ENCODE data around the gene RPUSD3. TPM values are rescaled to one million over a fixed set of nuclear protein-coding genes. Genes with fewer than 3 reads are reported as not detected.

RPUSD3 gene
- total and polyA plus RNA-seq, 5 donors from 2014 or later: 21.1 to 72.3 (median 62.2) TPM

DNA sequence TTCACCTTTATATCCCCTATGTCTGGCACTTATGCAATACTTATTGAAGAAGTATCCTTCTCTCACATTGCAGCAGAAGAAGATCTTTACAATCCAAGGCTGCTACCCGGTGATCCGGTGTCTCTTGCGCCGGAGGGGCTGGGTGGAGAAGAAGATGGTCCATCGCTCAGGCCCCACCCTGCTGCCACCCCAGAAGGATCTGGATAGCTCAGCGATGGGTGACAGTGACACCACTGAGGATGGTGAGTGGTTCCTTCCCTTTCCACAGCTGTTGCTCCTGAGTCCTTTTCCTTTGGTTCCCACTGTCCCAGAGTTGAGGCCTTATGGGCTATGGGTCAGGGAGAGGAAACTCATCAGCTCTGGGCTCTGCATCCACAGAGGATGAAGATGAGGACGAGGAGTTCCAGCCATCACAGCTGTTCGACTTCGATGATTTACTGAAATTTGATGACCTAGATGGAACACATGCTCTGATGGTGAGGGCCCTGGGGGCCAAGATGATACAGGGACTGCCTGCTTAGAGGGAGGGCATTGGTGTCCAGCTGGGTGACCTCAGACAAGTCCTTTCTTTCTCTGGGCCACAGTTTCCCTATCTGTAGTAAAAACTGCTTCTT lies 30.8 kb downstream of the RPUSD3 start:
- H3K36me3 Mint-ChIP-seq: peaks cover 12% of the 10 kb centered on the region
- peaks cover 14 to 33% (median 23%) of the 10 kb centered on the region in 4 donors for H3K4me1 Mint-ChIP-seq
- no peaks in the 10 kb centered on the region for H3K27me3 ChIP-seq (ENCODE audit: control insufficient read depth, insufficient read depth, low read length)
- H3K27ac ChIP-seq (ENCODE audit: insufficient read depth, low read length, poor library complexity, severe bottlenecking): no peak overlapping the region
- peak overlapping the region in 1 of 3 donors; percentile 55 for H3K27ac Mint-ChIP-seq
- peaks cover 27% of the 10 kb centered on the region for H3K4me1 ChIP-seq (ENCODE audit: control insufficient read depth, insufficient read depth, low read length, poor library complexity, severe bottlenecking)
- DNase-seq (no peak), ATAC-seq (ENCODE audit: low read depth in 2 of 2) (no peak)
- H3K4me3 Mint-ChIP-seq: peak overlapping the region in 1 of 4 donors; percentile 54
- H3K27me3 Mint-ChIP-seq: no peaks in the 10 kb centered on the region
- H3K9me3 ChIP-seq (ENCODE audit: control insufficient read depth in 2 of 2, low read length in 2 of 2): no peaks in the 10 kb centered on the region
- H3K9me3 Mint-ChIP-seq: no peaks in the 10 kb centered on the region
- no peaks in the 10 kb centered on the region for H3K36me3 ChIP-seq (ENCODE audit: control insufficient read depth, insufficient read depth, low read length)
- no peak overlapping the region for H3K4me3 ChIP-seq (ENCODE audit: low read depth, low read length)

DNA sequence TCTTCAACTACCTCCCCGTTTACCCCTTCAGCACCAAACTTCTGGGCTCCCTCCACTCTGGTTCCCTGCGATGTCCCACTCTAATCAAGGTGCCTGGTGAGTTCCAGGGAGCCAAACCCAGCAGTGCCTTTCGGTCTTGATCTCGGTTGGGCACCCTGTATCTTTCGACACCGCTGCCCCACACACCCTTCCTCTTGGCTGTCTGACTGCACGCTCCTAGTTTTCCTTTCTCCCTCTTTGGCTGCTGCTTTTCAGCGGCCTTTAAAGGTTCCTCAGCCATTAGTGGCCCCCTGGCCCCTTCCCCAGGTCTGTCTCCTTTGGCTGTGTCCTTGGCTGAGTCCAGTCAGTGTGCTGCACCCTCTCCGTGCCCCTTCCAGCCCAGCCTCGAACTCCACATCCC lies 33.0 kb downstream of the RPUSD3 start:
- H3K9me3 ChIP-seq (ENCODE audit: control insufficient read depth in 2 of 2, low read length in 2 of 2): no peaks in the 10 kb centered on the region
- H3K27me3 ChIP-seq (ENCODE audit: control insufficient read depth, insufficient read depth, low read length): no peaks in the 10 kb centered on the region
- ATAC-seq (ENCODE audit: low read depth in 2 of 2) (no peak), DNase-seq (no peak)
- H3K36me3 Mint-ChIP-seq: peaks cover 13% of the 10 kb centered on the region
- H3K36me3 ChIP-seq (ENCODE audit: control insufficient read depth, insufficient read depth, low read length): peaks cover 16% of the 10 kb centered on the region
- H3K27ac Mint-ChIP-seq: peak overlapping the region; percentile 79 to 95 (median 83)
- H3K27ac ChIP-seq (ENCODE audit: insufficient read depth, low read length, poor library complexity, severe bottlenecking): no peak overlapping the region
- H3K9me3 Mint-ChIP-seq: no peaks in the 10 kb centered on the region
- H3K4me1 ChIP-seq (ENCODE audit: control insufficient read depth, insufficient read depth, low read length, poor library complexity, severe bottlenecking): peaks cover 32% of the 10 kb centered on the region
- peak overlapping the region; percentile 13 for H3K4me3 ChIP-seq (ENCODE audit: low read depth, low read length)
- H3K4me3 Mint-ChIP-seq: peak overlapping the region; percentile 79 to 95 (median 94)
- no peaks in the 10 kb centered on the region for H3K27me3 Mint-ChIP-seq
- H3K4me1 Mint-ChIP-seq: peaks cover 19 to 44% (median 28%) of the 10 kb centered on the region in 4 donors

DNA sequence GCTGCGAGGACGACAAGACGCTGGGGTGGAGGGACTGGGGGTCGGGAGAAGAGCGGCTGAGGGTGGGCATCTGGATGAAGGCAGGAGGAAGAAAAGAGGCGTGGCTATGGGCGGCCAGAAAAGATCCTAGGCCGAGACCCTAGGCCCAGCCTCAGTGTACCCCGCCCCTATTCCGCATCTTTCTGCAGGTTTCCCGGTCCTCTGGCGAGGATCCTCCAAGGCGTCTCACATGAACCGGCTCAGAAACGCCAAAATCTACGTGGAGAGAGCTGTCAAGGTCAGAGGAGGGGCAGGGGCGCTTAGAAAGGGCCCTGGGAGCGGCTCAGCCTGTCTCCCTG lies 33.4 kb downstream of the RPUSD3 start:
- Mint-ChIP-seq H3K36me3 (peaks cover 17% of the 10 kb centered on the region), H3K27me3 (no peaks in the 10 kb centered on the region), H3K9me3 (no peaks in the 10 kb centered on the region), H3K27ac (peak overlapping the region in 2 of 3 donors; percentile 34 to 83), H3K4me1 (peaks cover 19 to 44% (median 28%) of the 10 kb centered on the region in 4 donors), H3K4me3 (peak overlapping the region; percentile 79 to 95 (median 94))
- H3K4me3 ChIP-seq (ENCODE audit: low read depth, low read length): peak overlapping the region; percentile 13
- no peak for ATAC-seq (ENCODE audit: low read depth in 2 of 2)
- H3K9me3 ChIP-seq (ENCODE audit: control insufficient read depth in 2 of 2, low read length in 2 of 2): no peaks in the 10 kb centered on the region
- H3K36me3 ChIP-seq (ENCODE audit: control insufficient read depth, insufficient read depth, low read length): peaks cover 21% of the 10 kb centered on the region
- DNase-seq: no peak
- no peaks in the 10 kb centered on the region for H3K27me3 ChIP-seq (ENCODE audit: control insufficient read depth, insufficient read depth, low read length)
- H3K4me1 ChIP-seq (ENCODE audit: control insufficient read depth, insufficient read depth, low read length, poor library complexity, severe bottlenecking): peaks cover 32% of the 10 kb centered on the region
- peak overlapping the region; percentile 83 for H3K27ac ChIP-seq (ENCODE audit: insufficient read depth, low read length, poor library complexity, severe bottlenecking)

DNA sequence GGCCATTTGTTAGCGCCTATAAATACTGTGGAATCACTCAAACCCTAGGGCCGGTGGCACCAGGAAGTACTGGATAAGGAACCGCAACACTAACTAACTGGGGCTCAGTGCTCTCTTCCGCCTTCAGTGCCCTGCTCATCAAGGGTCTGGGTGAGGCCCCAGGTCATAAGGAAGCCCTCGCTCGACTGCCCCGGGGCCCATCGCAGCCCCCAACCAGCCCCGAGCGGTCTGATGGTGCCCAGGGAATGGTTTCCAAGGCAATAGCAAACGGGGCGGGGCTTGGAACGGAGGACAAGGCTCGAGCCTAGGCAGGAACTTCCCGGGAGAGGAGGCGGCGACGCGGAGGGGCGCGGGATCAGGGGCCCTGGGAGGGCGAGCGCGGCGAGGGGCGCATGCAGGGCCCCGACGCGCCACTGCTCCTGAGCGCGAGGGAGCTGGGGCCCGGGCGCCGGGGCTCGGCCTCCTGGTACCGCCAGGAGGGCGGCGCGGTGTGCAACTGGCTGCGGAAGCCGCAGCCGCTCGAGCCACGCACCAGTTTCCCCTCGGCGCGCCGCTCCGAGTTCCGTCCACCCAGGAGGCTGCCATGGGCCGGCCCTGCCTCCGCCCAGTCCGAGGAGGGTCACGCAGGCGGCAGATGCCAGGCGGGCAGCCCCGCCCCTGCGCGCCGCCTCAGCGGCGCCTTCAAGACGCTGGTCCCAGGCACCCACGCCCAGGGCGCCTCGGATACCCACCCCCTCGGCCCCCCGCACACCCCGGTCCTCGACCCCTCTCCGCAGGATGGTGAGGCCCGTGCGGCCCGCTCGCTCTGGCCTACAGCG lies 34.0 kb downstream of the RPUSD3 start, which contains the start of gene TTLL3:
TTLL3 (plus strand) TSS at position 648 of the 818 bp plus-strand sequence. CDS start 400 bp downstream, outside the sequence.
- H3K4me1 Mint-ChIP-seq: peaks cover 19 to 44% (median 28%) of the 10 kb centered on the region in 4 donors
- H3K27ac Mint-ChIP-seq: peak within 1 kb of the TSS; percentile 96 to 98 (median 98)
- DNase-seq (peak; percentile 38 to 75 (median 56)), ATAC-seq (ENCODE audit: low read depth in 2 of 2) (peak; percentile 59 to 63)
- Histone ChIP-seq H3K27ac (ENCODE audit: insufficient read depth, low read length, poor library complexity, severe bottlenecking) (peak within 1 kb of the TSS; percentile 83), H3K9me3 (ENCODE audit: control insufficient read depth in 2 of 2, low read length in 2 of 2) (no peaks in the 10 kb centered on the region), H3K36me3 (ENCODE audit: control insufficient read depth, insufficient read depth, low read length) (peaks cover 26% of the 10 kb centered on the region), H3K27me3 (ENCODE audit: control insufficient read depth, insufficient read depth, low read length) (no peaks in the 10 kb centered on the region), H3K4me3 (ENCODE audit: low read depth, low read length) (peak within 1 kb of the TSS; percentile 76), H3K4me1 (ENCODE audit: control insufficient read depth, insufficient read depth, low read length, poor library complexity, severe bottlenecking) (peaks cover 32% of the 10 kb centered on the region)
- no peaks in the 10 kb centered on the region for H3K27me3 Mint-ChIP-seq
- peak within 1 kb of the TSS; percentile 92 to 95 (median 94) for H3K4me3 Mint-ChIP-seq
- H3K9me3 Mint-ChIP-seq: no peaks in the 10 kb centered on the region
- peaks cover 23% of the 10 kb centered on the region for H3K36me3 Mint-ChIP-seq

DNA sequence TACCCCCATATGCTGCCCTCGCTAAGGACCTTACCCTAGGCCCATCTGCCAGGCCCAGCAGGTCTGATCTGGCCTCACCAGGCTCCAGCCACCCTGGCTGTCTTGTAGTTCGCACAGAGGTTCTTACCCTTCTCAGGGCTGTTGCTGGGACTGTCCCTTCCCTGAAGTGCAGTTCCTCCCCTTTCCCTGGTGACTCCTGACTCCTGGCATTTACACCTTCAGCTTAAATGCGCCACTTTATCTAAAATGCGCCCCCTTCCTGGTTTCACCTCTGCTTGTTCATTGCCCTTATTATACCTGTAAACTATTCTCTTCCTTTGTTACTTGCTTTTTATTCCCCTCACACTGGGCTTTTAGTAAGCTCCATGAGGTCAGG lies 34.6 kb downstream of the RPUSD3 start:
- peaks cover 32% of the 10 kb centered on the region for H3K36me3 ChIP-seq (ENCODE audit: control insufficient read depth, insufficient read depth, low read length)
- H3K4me3 ChIP-seq (ENCODE audit: low read depth, low read length): peak overlapping the region; percentile 76
- Mint-ChIP-seq H3K27ac (peak overlapping the region; percentile 96 to 98 (median 98)), H3K9me3 (no peaks in the 10 kb centered on the region), H3K27me3 (no peaks in the 10 kb centered on the region), H3K36me3 (peaks cover 28% of the 10 kb centered on the region), H3K4me3 (peak overlapping the region; percentile 82 to 95 (median 94)), H3K4me1 (peaks cover 19 to 47% (median 28%) of the 10 kb centered on the region in 4 donors)
- ATAC-seq (ENCODE audit: low read depth in 2 of 2) (no peak), DNase-seq (no peak)
- no peaks in the 10 kb centered on the region for H3K9me3 ChIP-seq (ENCODE audit: control insufficient read depth in 2 of 2, low read length in 2 of 2)
- H3K4me1 ChIP-seq (ENCODE audit: control insufficient read depth, insufficient read depth, low read length, poor library complexity, severe bottlenecking): peaks cover 32% of the 10 kb centered on the region
- H3K27ac ChIP-seq (ENCODE audit: insufficient read depth, low read length, poor library complexity, severe bottlenecking): peak overlapping the region; percentile 83
- H3K27me3 ChIP-seq (ENCODE audit: control insufficient read depth, insufficient read depth, low read length): no peaks in the 10 kb centered on the region

DNA sequence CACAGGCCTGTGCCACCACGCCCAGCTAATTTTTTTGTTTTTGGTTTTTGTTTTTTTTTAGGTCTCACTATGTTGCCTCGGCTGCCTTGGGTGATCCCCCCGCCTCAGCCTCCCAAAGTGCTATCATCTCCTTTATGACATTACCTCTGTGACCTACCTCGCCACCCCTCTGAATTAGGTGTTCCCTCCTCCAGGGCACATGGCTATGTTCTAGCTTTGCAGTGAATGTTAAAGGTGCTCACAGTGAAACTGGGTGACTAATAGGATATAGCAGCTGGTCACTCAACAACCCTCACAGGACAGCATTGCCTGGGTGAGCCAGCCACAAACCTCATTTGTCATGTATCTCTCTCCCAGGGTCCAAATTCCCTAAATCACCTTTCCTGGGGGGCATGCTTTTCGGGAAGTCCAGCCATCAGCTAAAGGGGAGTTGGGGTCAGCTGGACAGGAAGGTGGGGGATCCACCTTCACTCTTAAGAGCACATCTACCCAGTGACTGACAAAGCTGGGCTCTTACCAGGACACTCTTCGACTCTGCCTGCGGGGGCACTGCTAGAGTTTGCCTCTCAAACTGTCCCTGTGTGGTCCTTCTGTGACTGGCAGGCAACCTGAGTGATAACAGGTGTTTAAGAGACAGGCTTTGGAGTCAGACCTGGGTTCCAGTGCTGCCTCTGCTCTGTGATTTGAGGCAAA lies 35.3 kb downstream of the RPUSD3 start:
- peaks cover 40% of the 10 kb centered on the region for H3K36me3 ChIP-seq (ENCODE audit: control insufficient read depth, insufficient read depth, low read length)
- peak overlapping the region; percentile 76 for H3K4me3 ChIP-seq (ENCODE audit: low read depth, low read length)
- peaks cover 35% of the 10 kb centered on the region for H3K36me3 Mint-ChIP-seq
- H3K4me1 Mint-ChIP-seq: peaks cover 20 to 51% (median 29%) of the 10 kb centered on the region in 4 donors
- DNase-seq (peak; percentile 21 to 78 (median 48)), ATAC-seq (ENCODE audit: low read depth in 2 of 2) (peak; percentile 71 to 78)
- H3K9me3 Mint-ChIP-seq: no peaks in the 10 kb centered on the region
- peak overlapping the region; percentile 83 for H3K27ac ChIP-seq (ENCODE audit: insufficient read depth, low read length, poor library complexity, severe bottlenecking)
- no peaks in the 10 kb centered on the region for H3K27me3 ChIP-seq (ENCODE audit: control insufficient read depth, insufficient read depth, low read length)
- H3K27ac Mint-ChIP-seq: peak overlapping the region; percentile 96 to 98 (median 98)
- H3K9me3 ChIP-seq (ENCODE audit: control insufficient read depth in 2 of 2, low read length in 2 of 2): no peaks in the 10 kb centered on the region
- H3K4me3 Mint-ChIP-seq: peak overlapping the region; percentile 82 to 95 (median 94)
- H3K4me1 ChIP-seq (ENCODE audit: control insufficient read depth, insufficient read depth, low read length, poor library complexity, severe bottlenecking): peaks cover 32% of the 10 kb centered on the region
- H3K27me3 Mint-ChIP-seq: no peaks in the 10 kb centered on the region

DNA sequence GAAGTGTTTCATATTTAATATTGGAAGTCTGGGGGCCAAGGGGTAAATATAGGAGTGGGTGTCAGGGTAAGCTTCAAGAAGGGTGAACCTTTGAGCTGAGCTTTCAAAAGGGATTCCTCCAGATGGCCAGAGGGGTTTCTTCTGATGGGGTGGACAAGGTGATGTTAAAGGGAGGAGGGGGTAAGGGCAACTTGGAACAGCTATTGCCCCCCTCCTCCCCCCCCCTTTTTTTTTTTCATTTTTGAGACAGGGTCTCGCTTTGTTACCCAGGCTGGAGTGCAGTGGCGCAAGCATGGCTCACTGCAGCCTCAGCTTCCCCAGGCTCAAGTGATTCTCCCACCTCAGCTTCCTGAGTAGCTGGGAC lies 35.8 kb downstream of the RPUSD3 start:
- H3K4me3 ChIP-seq (ENCODE audit: low read depth, low read length): no peak overlapping the region
- H3K9me3 Mint-ChIP-seq: no peaks in the 10 kb centered on the region
- H3K36me3 ChIP-seq (ENCODE audit: control insufficient read depth, insufficient read depth, low read length): peaks cover 45% of the 10 kb centered on the region
- H3K27me3 Mint-ChIP-seq: no peaks in the 10 kb centered on the region
- peaks cover 38% of the 10 kb centered on the region for H3K36me3 Mint-ChIP-seq
- H3K27ac Mint-ChIP-seq: peak overlapping the region; percentile 96 to 98 (median 98)
- no peaks in the 10 kb centered on the region for H3K9me3 ChIP-seq (ENCODE audit: control insufficient read depth in 2 of 2, low read length in 2 of 2)
- peaks cover 20 to 57% (median 30%) of the 10 kb centered on the region in 4 donors for H3K4me1 Mint-ChIP-seq
- H3K4me3 Mint-ChIP-seq: peak overlapping the region; percentile 62 to 92 (median 76)
- H3K4me1 ChIP-seq (ENCODE audit: control insufficient read depth, insufficient read depth, low read length, poor library complexity, severe bottlenecking): peaks cover 32% of the 10 kb centered on the region
- ATAC-seq (ENCODE audit: low read depth in 2 of 2): no peak
- DNase-seq: no peak
- no peaks in the 10 kb centered on the region for H3K27me3 ChIP-seq (ENCODE audit: control insufficient read depth, insufficient read depth, low read length)
- peak overlapping the region; percentile 83 for H3K27ac ChIP-seq (ENCODE audit: insufficient read depth, low read length, poor library complexity, severe bottlenecking)
